Stimulated activated CD8-positive, alpha-beta memory T cell treated with anti-CD3 and anti-CD28 coated beads, Interleukin-12 subunit alpha, Interleukin-12 subunit beta, amount 100 ng/mL, for 24 hours (primary cell): Measurements from ENCODE around the gene HMOX2.

Source experiments
- DNase-seq: peaks from one replicate; pipeline ENCODE4 v3.0.0-alpha.2; 2020; ENCODE audit errors: extremely low read depth

Gene HMOX2

DNA sequence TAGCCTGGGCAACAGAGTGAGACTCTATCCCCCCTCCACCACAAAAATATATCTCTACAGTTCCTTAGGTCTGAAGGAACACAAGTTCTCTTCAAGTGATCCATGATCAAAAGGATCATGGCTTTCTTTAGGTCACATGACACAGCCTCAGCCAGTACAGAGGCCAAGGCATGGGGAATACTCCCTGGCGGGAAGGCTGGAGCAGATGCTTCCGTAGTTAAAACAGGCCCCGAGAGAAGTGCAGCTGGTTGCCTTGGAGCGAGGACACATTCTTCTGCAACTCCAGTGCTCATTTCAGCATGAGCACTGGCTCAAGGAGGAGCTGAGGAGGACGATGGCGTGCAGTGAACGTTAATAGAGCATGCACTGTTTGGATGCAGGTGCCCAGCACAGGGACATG lies 48.9 kb downstream of the HMOX2 start:
- no peak for DNase-seq

DNA sequence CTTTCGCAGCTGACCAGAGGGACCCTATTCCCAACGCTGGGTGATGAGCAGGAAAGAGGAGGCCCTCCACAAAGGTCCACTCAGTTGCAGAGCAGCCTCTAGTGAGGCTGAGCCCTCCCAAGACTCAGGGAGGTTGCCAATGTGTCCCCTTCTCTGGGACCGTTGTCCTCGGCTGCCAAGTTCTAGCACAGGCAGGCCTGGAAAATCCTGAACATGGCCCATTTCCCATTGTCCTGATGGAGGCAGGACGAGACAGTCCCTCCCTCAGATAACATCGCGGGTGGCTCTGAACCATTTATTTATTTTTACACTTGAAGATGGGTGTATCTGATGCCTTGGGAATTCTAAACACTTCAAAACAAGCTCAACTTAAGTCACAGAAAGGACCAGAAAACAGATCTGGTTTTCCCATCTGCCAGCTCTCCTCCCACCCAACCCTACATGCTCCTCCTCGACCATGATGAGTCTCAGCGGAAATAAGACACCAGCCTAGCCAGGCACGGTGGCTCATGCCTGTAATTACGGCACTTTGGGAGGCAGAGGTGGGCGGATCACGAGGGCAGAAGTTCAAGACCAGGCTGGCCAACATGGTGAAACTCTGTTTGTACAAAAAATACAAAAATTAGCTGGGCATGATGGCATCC lies 49.6 kb downstream of the HMOX2 start:
- no peak for DNase-seq

DNA sequence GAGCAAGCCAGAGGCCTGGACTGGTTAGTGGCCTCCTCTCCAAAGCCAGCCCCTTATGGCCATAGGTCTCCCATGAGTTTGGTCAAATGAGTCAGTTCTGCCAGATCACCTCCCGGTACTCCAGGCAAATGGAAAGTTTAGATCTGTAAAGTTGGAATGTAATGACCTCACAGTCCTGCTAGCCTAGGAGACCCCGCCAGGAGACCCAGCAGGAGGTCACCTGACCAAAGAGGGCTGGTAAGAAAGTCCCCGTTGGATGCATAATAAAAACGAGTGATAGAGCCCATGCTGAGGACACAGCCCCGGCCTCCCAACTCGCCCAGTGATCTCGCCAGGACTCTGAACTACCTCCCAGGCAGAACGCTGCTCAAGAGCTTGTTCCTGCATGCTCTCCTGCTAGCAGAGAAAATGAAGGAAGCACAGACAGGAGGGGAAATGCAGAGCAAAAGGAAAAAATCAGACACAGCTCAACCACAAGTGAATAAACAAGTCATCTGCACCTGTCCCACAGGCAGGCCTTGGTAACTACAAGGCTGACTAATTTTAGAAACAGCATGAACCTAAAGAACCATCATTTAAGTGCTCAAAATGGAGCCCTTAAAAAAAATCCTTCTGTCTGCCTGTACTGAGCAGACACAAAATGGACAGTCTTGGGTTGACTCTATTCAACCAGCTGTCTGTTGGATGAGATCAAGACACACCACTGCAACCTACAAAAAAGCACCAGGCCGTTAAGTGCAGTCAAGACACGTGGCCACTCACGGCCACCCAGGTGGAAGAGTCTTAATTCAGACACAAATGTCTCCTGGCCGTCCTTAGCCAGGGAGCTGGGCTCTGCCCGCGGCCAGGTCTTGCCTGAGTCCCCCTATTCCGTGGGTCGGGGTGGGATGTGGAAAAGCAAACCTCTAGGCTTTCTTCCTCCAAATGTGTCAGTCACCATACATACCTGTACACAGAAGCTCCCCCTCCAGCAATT lies 53.2 kb downstream of the HMOX2 start:
- DNase-seq: no peak

DNA sequence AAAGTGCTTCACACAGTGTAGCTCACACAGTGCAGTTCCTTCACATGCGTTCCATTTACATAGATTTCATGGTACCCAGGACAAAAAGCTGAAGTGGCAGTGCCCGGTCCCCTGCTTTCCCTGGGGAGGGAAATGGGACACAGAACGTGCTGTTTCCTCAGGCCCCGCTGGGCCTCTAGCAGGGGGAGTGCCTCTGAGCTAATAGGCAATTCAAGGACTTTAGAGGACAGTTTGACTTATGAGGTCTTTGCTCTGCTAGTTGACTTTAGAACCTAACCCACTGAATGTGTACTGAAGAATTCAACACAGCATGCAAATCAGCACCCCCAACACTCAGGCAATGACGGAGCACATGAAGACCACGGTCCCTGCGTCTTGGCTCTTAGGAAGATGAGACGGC lies 55.6 kb downstream of the HMOX2 start:
- DNase-seq: no peak

DNA sequence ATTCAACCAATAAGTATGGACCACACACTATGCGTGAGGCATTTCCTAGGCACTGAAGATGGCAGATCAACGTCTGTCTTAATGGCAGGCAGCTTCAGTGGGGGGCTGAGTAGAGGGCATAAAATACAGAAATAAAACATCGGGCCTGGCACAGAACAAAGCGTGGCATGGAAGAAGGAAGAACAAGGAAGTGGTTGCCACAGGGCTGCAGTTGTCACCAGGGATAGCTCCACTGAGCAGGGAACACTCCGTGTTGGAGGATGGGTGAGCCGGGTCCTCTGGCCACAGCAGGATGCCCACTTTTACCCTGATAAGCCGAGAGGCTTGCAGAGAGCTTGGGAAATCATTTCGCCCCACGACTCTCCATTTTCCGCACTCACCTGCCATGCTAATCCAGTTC lies 56.0 kb downstream of the HMOX2 start:
- DNase-seq: no peak

DNA sequence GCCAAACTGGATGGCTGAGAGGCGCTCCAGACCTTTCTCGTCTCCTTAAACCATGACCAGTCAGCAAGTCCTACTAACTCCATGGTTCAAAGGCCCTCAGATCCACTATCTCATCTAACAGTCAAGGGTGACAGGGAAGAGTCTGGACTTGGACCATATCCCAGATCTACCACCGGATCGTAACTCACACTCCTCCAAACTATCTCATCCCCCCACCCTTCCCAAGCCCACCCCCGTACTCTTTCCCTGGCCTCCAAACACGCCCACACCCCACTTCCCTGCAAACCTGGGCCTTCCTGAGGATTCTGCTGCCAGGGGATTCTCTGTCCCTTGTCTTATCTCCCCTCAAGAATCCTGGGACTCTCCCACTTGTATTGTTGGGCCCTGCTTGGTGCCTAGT lies 57.3 kb downstream of the HMOX2 start:
- no peak for DNase-seq

DNA sequence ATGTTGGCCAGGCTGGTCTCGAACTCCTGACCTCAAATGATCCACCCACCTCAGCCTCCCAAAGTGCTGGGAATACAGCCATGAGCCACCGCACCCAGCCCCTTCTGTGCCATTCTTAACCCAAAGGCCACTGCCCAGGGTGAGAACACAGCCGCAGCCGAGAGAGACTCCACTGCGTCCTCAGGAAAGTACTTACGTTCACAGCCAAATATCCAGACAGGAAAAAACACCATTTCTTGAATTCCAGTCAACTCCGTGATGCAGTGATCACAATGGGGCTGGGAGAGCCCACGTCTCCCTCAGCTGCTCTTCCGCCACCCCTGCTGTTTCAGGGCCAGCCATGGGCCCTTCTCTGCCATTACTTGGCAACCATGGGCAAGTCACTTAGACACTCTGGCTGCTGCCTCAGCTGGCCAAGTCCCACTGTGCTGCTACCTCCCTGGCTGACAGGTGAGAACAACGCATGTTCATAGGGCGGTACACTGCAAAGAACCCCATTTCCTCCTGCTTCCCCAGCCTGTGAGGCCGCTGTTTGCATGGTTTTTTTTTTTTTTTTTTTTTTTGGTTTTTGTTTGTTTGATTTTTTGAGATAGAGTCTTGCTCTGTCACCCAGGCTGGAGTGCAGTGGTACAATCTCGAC lies 58.1 kb downstream of the HMOX2 start:
- DNase-seq: no peak

DNA sequence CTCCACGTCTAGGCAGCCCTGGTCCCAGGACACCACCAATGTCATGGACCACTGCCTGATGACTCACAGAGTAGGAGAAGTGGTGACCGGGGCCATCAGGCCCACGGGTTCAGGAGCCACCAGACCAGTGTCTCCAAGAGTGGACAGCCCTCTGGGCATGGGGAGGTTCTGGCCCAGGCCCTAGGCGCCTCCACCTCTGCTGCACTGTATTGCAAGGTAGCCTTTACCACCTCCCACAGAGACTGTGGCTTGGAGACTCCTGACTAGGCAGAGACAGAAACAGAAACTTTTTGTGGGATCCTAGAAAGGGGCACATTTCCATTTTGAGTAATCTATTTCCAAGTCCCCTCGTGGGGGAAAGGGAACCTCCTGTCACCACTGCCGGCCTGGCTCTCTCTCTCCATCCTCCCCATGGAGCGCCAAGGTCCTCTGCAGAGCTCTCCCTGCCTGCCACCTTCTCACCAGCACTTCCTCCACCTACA lies 59.5 kb downstream of the HMOX2 start:
- no peak for DNase-seq

DNA sequence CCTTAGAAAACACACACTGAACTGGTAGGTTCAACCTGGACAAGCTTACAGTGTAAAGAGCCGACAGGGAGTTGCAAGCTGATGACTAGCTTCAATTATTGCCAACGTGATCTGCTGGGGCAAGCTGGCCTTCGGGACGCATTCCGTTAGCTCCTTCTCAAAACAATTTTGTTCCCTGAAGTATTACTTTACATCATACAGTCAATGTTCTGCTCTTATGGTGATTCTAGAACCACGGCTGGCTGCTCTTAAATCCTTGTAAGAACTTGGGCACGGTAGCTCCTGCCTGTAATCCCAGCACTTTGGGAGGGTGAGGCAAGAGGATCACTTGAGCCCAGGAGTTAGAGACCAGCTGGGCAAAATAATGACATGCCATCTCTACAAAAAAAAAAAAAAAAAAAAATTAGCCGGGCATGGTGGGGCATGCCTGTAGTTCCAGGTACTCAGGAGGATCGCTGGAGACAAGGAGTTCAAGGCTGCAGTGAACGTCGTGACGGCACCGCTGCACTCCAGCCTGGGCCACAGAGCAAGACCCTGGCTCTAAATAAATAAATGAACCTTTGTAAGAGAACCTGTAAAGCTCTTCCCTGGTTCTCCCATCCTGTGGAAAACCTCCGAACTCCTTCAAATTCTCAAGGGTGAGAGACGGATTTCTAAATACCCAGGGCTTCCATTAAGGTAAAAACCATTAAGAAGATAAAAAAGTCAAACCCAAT lies 60.4 kb downstream of the HMOX2 start:
- no peak for DNase-seq

DNA sequence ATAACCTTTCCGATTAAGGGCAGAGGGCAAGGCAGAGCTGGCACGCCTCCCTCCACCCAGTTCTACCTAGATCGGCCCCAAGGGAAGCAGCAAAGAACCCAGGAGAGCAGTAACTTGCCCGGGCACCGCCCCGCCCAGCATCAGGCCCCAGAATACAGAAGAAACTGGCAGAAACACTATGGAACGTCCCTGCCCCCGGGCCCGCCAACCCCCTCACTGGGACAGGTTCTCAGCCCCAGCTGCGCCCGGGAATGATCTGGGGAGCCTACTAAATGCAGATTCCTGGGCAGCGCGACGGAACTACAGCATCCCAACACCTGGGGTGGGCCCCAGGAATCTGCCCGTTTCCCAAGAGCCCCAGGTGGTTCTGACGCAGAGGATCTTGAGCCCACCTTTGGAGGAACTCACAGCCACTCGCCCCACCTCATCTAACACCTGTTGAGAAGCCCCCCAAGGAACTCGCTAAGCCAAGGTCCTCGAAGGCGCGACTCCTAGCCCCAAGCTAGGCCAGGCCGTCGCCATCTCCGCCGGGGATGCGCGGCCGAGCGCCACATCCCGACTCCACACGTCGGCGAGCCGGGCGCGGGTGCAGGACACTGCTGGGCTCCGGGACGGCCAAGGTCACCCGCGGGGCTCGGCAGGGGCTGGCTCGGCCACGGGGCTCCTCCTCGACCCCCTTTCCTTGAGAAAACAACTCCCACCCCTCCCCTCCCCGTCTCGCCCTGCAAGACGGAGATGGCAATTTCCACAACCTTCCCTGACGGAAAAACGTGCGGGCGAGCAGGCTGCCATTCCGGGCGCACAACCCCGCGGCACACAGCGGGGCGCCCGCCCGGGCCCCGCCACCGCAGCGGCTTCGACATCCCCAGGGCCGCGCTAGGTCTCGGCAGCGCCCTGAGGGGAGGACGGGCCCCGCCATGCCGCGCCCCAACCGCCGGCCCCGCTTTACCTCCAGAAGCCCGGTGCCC lies 61.5 kb downstream of the HMOX2 start:
- DNase-seq: no peak

DNA sequence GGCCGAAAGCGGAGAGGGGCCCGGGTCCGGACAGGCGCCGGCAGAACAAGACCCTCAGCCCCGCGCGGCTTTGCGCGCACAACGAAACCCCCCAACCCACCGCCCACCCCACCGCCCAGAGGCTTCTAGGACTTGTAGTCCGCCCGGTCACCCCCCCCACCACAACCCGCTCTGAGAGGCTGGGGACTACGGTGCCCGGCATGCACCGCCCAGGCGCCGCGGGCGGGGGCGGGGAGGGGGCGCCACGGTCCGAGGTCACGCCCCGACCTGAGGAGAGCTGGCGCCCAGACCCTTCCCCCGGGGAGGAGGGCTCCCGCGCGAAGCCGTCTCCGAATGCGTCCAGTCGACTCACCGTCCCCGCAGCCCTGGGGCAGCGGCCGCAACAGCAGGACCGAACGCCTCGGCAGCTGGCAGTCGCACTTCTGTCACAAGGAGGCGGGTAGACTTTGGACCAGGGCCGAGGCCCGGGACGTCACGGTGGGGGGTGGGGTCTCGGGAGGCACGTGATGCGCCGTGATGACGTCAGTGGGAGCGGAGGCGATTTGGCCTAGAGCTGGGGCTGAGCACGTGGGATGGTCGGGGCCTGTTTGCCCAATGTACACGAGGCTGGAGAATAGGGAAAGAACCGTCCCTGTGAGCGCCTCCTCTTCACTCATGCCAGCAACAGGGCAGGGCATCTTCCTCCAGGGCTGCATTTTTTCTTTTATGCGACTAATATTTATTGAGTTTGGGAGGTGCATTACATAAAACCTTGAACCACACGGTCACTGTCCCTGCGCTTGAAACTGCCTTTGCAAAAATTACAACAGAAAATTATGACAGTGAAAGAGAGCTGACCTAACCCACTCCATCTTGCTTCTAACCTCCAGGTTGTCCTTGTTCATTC lies 62.4 kb downstream of the HMOX2 start, which contains the start of gene CDIP1:
Gene CDIP1, minus strand, starts transcription at position 424 of the 886 bp plus-strand sequence. CDS start 24,643 bp downstream, outside the sequence.
- DNase-seq: peak; percentile 85

DNA sequence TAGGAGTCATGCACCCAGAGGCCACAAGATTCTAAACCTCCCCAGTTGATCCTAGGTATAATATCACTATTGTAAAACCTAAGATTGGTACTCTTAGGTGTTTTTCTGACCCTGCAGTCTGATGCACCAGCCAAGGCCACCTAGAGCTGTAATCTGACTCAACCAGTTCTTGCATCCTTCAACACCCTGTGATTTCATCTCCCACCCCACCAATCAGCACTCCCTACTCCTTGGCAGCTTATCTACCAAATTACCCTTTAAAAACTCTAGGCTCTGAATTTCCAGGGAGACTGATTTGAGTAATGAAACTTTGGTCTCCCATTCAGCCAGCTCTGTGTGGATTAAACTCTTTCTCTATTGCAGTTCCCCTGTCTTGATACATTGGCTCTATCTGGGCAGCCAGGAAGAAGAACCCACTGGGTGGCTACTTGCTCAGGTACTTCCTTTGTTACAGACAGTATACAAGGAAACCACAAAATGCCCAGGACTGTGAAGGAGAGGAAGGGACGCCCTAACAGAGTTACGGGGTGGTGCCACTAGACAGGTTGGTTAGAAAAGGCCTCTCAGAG lies 63.6 kb downstream of the HMOX2 start:
- DNase-seq: no peak

DNA sequence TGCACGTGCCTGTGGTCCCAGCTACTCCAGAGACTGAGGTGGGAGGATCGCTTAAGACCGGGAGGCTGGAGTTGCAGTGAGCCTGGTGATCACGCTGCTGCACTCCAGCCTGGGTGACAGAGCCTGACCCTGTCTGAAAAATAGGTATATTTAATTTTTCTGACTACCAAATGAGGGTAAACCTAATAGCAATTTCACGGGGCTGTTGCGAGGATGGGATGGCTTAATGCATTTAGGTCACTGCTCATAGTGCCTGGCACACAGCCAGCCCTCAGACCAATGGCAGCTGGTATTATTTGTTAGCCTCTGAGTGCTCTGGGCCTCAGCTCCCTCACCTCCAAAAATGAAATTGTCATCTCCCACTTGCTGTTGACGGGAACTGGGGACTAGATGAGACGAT lies 68.3 kb downstream of the HMOX2 start:
- DNase-seq: no peak

DNA sequence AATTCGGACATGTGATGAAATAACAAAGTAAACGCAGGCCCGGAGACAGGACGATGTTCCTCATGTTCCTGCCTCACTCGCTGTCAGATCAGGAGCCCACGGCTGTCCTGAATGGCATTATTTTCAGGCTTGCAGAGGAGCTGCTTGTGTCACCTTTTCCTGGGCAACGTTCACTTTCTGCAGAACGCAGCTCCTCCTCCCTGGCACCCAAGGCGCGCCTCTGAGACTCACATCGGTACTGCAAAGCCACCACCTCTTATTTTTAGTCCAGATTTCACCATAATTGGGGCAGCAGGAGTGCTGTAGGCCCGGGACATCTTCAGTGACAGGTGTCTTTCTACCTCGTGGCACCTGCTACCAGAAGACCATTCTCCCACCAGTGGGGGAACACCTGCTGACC lies 71.9 kb downstream of the HMOX2 start:
- DNase-seq: no peak

DNA sequence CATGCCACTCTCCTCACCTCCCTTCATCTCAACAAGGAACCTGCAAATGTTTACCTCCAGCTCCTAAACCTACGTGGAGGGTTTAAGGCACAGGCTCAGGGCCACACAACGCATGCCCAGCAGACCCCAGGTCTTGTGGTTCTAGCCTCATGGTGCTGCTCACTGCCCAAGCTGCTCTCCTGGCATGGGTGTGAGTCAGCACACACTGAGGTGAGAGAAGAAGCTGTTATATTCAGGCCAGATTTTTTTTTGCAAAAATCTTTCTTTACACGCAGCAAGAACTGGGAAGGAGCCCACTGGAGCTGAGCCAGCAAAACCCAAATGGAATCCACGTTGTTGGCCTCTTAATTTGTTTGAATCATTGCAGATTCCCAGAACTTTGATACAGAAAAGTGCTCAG lies 74.4 kb downstream of the HMOX2 start:
- DNase-seq: no peak

DNA sequence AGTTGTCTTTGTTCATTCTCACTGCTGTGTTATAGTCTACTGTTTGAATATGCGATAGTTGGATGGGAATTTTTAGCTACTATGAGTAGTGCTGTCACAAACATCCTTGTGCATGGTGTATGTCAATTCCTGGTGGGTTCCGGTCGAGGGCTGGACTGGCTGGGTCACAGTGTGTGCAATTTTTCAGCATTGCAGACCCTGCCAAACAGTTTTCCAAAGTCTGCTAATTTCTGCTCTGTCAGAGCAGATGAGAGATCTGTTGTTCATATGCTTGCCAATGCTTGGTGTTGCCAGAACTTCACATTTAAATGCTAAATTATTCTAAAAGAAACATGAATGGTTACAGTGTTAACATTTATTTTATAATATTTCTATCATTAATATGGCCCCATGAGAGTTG lies 76.3 kb downstream of the HMOX2 start:
- DNase-seq: no peak

DNA sequence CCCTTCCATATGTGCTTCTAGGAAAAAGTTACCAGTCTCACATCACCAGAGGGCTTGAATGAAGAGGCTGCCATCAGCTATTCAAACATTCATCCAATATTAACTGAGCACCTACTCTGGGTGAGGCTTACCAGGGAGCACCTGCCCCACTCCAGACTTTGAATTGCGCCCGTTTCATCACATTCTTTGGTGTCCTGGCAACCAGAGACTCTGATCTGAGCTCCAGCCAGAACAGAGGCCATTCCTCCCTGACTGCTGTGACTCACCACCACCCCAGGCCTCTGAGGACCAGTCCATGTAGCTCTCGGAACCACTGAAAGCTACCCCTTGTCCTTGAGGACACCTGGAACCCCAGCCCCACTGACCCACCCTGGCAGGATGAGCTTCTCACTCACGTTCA lies 79.9 kb downstream of the HMOX2 start, which contains the start of gene C16orf96:
Gene C16orf96, plus strand, starts transcription at position 229 of the 400 bp plus-strand sequence. Its CDS starts 150 bp downstream, at position 379.
- no peak for DNase-seq

DNA sequence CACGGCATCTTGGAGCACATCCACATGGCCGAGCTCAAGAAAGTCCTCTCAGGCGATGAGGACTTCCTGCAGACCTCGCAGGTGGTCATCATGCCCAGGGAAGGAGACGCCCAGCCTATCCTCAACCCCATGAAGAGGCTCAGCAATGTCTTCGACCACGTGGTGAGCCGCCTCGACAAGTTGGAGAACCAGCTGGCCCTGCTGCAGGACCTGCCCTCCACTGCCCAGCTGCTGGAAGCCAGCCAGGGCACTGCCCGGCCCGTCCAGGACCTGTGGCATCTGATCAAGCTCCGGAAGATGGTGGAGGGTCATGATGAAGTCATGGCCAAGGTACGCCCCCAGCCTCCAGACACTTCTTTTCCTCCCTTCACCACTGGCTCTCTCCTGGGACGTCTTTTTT lies 80.4 kb downstream of the HMOX2 start:
- DNase-seq: no peak

DNA sequence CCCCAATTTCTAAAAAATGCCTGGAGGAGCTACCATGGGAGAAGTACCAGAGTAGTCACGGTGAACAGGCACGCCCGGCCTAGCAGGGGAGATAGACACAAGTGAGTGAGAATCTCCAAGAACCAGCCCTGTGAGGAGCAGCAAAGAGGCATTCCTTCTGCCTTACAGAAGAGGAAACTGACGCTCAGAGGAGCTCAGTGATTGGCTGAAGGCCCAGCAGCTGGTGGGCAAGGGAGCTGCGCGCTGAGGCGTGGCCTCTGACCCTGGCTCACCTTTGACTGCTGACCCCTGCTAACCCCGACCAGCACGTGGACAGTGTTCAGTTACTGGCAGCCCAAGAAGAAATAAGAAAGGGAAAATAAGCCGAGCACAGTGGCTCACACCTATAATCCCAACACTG lies 81.8 kb downstream of the HMOX2 start:
- DNase-seq: no peak
